ENCODE results near the gene CCL8. TPM values are rescaled to one million over a fixed set of nuclear protein-coding genes. Genes with fewer than 3 reads are reported as not detected.

CCL8 gene
- total RNA-seq, 2 experiments from 2014 or later, result not detected

DNA sequence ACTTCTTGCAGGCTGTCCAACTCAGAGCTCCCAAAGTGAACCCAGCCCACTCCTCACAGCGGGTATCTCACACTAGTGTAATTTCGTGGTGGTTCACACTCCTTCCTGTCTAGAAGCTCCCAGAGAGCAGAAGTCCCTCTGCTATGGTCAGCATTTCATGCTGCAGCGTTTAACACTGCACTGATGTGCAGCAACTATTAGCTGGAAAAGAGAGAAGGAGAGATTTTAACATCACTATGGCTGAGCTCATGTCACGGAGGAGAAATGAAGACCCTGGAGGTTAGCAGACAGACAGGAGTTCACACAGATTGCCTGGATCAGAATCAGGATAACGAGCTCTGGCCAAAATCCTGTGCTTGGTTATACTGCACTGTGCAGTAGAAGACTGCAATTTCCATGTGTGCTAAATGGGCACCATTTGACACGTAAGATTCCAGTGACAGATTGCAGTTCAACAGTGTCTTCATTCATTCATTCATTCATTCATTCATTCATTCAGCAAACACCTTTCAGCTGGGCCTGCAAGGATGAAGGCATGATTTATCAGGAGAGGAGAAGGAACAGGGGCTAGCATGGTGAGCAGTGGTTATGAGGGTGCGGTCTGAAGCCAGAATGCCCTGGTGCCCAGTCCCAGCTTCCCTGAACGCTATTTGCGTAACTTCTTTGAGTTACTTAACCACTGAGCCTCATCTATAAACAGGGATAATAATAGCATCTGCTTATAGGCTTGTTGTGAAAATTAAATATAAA lies 49.1 kb downstream of the CCL8 start:
- H3K9me3 Mint-ChIP-seq (ENCODE audit: insufficient read depth), result no peaks in the 10 kb centered on the region
- H3K4me1 Mint-ChIP-seq (ENCODE audit: low read depth), result peaks cover 56% of the 10 kb centered on the region
- peaks cover 19% of the 10 kb centered on the region for H3K27me3 Mint-ChIP-seq (ENCODE audit: low read depth)
- ATAC-seq (no peak), DNase-seq (no peak)
- no peak overlapping the region for H3K27ac Mint-ChIP-seq
- H3K4me3 Mint-ChIP-seq, result no peak overlapping the region
- ChIA-PET CTCF (interaction anchor here (0.7 to 5.6 kb wide), 8 partner anchors 7 to 167 kb away, joined by 3 to 54 read pairs (median 4); partner anchors contain the start of genes CCL1 and CCL13), POLR2A (no interaction called here)
- no peaks in the 10 kb centered on the region for H3K36me3 Mint-ChIP-seq (ENCODE audit: low read depth)

- Mint-ChIP-seq H3K27ac (no peak overlapping the region), H3K4me1 (ENCODE audit: low read depth) (peaks cover 53% of the 10 kb centered on the region), H3K27me3 (ENCODE audit: low read depth) (peaks cover 18% of the 10 kb centered on the region), H3K4me3 (no peak overlapping the region), H3K36me3 (ENCODE audit: low read depth) (no peaks in the 10 kb centered on the region), H3K9me3 (ENCODE audit: insufficient read depth) (no peaks in the 10 kb centered on the region)
- ChIA-PET POLR2A (interaction anchor here (0.6 to 0.9 kb wide), 2 partner anchors 8 to 15 kb away, joined by 3 to 4 read pairs; no protein-coding TSS in a partner anchor), CTCF (interaction anchor here (0.7 to 5.6 kb wide), 7 partner anchors 8 to 198 kb away, joined by 3 to 54 read pairs (median 4); partner anchors contain the start of gene CCL1)
- ATAC-seq (no peak), DNase-seq (no peak)
Observed at GRCh38 chr17:34368946-34369500, 49.8 kb downstream of the CCL8 start.

DNA sequence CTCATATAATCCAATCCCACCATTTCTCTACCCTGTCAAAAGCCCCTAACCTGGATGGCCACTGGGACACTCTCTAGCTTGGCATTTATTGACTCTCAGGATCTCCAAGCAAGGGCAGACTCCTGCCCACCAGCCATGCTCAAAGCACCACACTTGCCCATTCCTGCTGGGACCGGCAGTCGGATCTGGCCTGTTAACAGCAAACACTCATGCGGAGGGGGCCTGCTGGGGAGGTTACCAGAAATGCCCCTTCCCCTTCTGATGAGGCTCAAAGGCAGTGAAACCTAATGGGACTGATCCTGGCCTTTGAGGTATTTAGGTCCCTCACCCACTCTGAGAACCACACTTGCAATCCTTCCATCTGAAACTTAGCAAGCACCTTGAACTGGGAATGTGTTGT lies 50.3 kb downstream of the CCL8 start:
- no peak for DNase-seq
- H3K27ac Mint-ChIP-seq, result no peak overlapping the region
- no peak overlapping the region for H3K4me3 Mint-ChIP-seq
- POLR2A ChIA-PET, result interaction anchor here (0.6 to 0.9 kb wide), 2 partner anchors 8 to 15 kb away, joined by 3 to 4 read pairs; no protein-coding TSS in a partner anchor
- no peaks in the 10 kb centered on the region for H3K36me3 Mint-ChIP-seq (ENCODE audit: low read depth)
- H3K4me1 Mint-ChIP-seq (ENCODE audit: low read depth), result peaks cover 49% of the 10 kb centered on the region
- ATAC-seq, result no peak
- peaks cover 16% of the 10 kb centered on the region for H3K27me3 Mint-ChIP-seq (ENCODE audit: low read depth)
- CTCF ChIA-PET, result interaction anchor here (1.2 to 5.6 kb wide), 5 partner anchors 7 to 198 kb away, joined by 3 to 54 read pairs (median 5); partner anchors contain the start of gene CCL1
- H3K9me3 Mint-ChIP-seq (ENCODE audit: insufficient read depth), result no peaks in the 10 kb centered on the region

GRCh38 chr17:34370376-34370996 lies 51.3 kb downstream of the CCL8 start:
- no peaks in the 10 kb centered on the region for H3K36me3 Mint-ChIP-seq (ENCODE audit: low read depth)
- H3K27me3 Mint-ChIP-seq (ENCODE audit: low read depth), result peaks cover 14% of the 10 kb centered on the region
- H3K4me1 Mint-ChIP-seq (ENCODE audit: low read depth), result peaks cover 39% of the 10 kb centered on the region
- no peak overlapping the region for H3K27ac Mint-ChIP-seq
- ChIA-PET CTCF (interaction anchor here (1.2 to 5.6 kb wide), 3 partner anchors 9 to 199 kb away, joined by 3 to 54 read pairs (median 3); partner anchors contain the start of gene CCL1), POLR2A (no interaction called here)
- DNase-seq, result no peak
- no peak overlapping the region for H3K4me3 Mint-ChIP-seq
- no peaks in the 10 kb centered on the region for H3K9me3 Mint-ChIP-seq (ENCODE audit: insufficient read depth)
- no peak for ATAC-seq

- H3K27ac Mint-ChIP-seq, result no peak overlapping the region
Observed at GRCh38 chr17:34370997-34371395, 51.8 kb downstream of the CCL8 start.

More at GRCh38 chr17:34370997-34371395, 51.8 kb downstream of the CCL8 start:
- H3K9me3 Mint-ChIP-seq (ENCODE audit: insufficient read depth), result no peaks in the 10 kb centered on the region
- H3K4me1 Mint-ChIP-seq (ENCODE audit: low read depth), result peaks cover 34% of the 10 kb centered on the region
- no peaks in the 10 kb centered on the region for H3K36me3 Mint-ChIP-seq (ENCODE audit: low read depth)
- no peak for ATAC-seq
- no peak for DNase-seq
- ChIA-PET POLR2A (interaction anchor here (1.0 kb wide), 1 partner anchor 27 kb away, joined by 3 read pairs; no protein-coding TSS in a partner anchor), CTCF (interaction anchor here (1.3 to 5.6 kb wide), 4 partner anchors 10 to 27 kb away, joined by 3 to 54 read pairs (median 12); partner anchors contain the start of gene CCL1)
- no peak overlapping the region for H3K4me3 Mint-ChIP-seq
- peaks cover 18% of the 10 kb centered on the region for H3K27me3 Mint-ChIP-seq (ENCODE audit: low read depth)

Other genes with a start within 250 kb of the CCL8 start
- not detected for gene CCL2, start 64.2 kb upstream of the CCL8 start, total RNA-seq
- not detected for gene CCL7, start 49.2 kb upstream of the CCL8 start, total RNA-seq
- not detected for gene CCL11, start 33.7 kb upstream of the CCL8 start, total RNA-seq
- gene CCL13, start 37.0 kb downstream of the CCL8 start, total RNA-seq, result not detected
- not detected for gene CCL1, start 43.8 kb downstream of the CCL8 start, total RNA-seq